Heart left ventricle (tissue), 13 donors: ENCODE results near the gene DPYSL4.

Source experiments
- POLR2A ChIP-seq, 2 donors: fragments of 450-650 bp; IDR thresholded peaks; one replicate each; pipeline ENCODE4 v1.6.1; 2017; ENCODE audit warnings: antibody characterized with exemption in 2 of 2, mild to moderate bottlenecking in 2 of 2, moderate library complexity in 2 of 2
- TF ChIP-seq, protein P1 (sequence below), 12 donors: fragments of 200-600 bp; sonication (generic) in 4 of 12; IDR thresholded peaks; one replicate each; pipeline versions ENCODE4 v1.5.0 to v1.8.0; 2018 to 2022; ENCODE audit warnings: antibody characterized with exemption in 12 of 12, mild to moderate bottlenecking in 5 of 12
- donor health status: ischemic (EF 13 %, LVEDD 7.1; RV severe dilation, severe dysfunction).
- donor health status: DM: no; HTN: yes; CAD: no.
- donor health status: DM: no; HTN: no; CAD: no.
- donor health status: ischemic (EF 25% LVEDD 6.9; RV normal size, moderate dysfunction).
- donor health status: ischemic (EF 25% LVEDD 5.7; RV mildly dilated, moderate dysfunction).
- donor health status: ischemic (EF 35%, LVEDD 5.7; RV mildly dilated, moderate dysfunction).
- donor health status: nonischemic (EF 11% LVEDD 7.7; RV severe dilation, severe dysfunction).
- donor health status: DM: yes; HTN: yes; CAD: no.
- donor health status: PGD.
- donor health status: ischemic (EF 29% LVEDD 5.4; RV normal size, mild dysfunction).
- donor health status: nonischemic (EF 23%, LVEDD 6.1; RV moderate dilation, normal function).

DNA sequence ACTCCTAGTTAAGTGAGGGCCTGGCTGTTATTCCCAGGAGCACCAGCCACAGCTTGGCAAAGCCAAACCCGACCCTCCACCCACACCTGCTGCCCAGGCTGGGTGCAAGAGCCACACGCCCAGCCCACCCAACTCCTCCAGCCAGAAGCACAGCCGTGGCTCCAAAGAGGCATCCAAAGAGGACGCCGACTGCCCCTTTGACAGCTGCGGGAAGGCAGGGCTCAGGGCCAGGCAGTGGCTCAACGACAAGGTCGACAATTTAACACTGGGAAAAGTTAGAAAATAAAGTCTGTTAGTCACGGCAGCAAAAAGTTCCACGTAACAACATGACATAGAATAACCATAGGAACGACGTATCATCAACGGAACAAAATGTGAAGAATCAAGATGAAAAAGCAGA, 54.3 kb downstream of the DPYSL4 start:
- TF ChIP-seq, protein P1, sequence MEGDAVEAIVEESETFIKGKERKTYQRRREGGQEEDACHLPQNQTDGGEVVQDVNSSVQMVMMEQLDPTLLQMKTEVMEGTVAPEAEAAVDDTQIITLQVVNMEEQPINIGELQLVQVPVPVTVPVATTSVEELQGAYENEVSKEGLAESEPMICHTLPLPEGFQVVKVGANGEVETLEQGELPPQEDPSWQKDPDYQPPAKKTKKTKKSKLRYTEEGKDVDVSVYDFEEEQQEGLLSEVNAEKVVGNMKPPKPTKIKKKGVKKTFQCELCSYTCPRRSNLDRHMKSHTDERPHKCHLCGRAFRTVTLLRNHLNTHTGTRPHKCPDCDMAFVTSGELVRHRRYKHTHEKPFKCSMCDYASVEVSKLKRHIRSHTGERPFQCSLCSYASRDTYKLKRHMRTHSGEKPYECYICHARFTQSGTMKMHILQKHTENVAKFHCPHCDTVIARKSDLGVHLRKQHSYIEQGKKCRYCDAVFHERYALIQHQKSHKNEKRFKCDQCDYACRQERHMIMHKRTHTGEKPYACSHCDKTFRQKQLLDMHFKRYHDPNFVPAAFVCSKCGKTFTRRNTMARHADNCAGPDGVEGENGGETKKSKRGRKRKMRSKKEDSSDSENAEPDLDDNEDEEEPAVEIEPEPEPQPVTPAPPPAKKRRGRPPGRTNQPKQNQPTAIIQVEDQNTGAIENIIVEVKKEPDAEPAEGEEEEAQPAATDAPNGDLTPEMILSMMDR (IDR thresholded peaks at IDR 0.05): no peak
- no peak for TF ChIP-seq POLR2A (IDR thresholded peaks at IDR 0.05)
